Ectodermal cell (in vitro differentiated cells): ENCODE results near the gene CLRN3.

Source experiments
- H3K27ac ChIP-seq: 2 replicates; pipeline ENCODE4 v1.7.0; 2013; ENCODE audit warnings: mild to moderate bottlenecking, low read depth, low read length; ENCODE audit not compliant: insufficient read depth, poor library complexity, severe bottlenecking
- H3K27me3 ChIP-seq: 2 replicates; pipeline ENCODE4 v1.7.0; 2013; ENCODE audit warnings: mild to moderate bottlenecking, low read length; ENCODE audit not compliant: insufficient read depth, control insufficient read depth, poor library complexity, severe bottlenecking
- H3K36me3 ChIP-seq: one replicate; pipeline ENCODE4 v1.7.0; 2013; ENCODE audit warnings: low read length; ENCODE audit not compliant: control insufficient read depth, insufficient read depth
- H3K4me1 ChIP-seq: one replicate; pipeline ENCODE4 v1.7.0; 2013; ENCODE audit warnings: low read length; ENCODE audit not compliant: control insufficient read depth, insufficient read depth
- H3K4me3 ChIP-seq: 2 replicates; pipeline ENCODE4 v1.7.0; 2013; ENCODE audit warnings: low read depth, low read length, control low read depth; ENCODE audit not compliant: insufficient read depth
- H3K9me3 ChIP-seq: 2 replicates; pipeline ENCODE4 v1.7.0; 2013; ENCODE audit warnings: mild to moderate bottlenecking, low read length, moderate library complexity; ENCODE audit not compliant: control insufficient read depth
- WGBS, 2 experiments: methylation state at CpG; one replicate each; pipeline ENCODE4 v1.1.7; 2013; ENCODE audit warnings: missing lambda C conversion rate in 2 of 2; 5-methylcytosine and 5-hydroxymethylcytosine counted together

The CLRN3 gene

DNA sequence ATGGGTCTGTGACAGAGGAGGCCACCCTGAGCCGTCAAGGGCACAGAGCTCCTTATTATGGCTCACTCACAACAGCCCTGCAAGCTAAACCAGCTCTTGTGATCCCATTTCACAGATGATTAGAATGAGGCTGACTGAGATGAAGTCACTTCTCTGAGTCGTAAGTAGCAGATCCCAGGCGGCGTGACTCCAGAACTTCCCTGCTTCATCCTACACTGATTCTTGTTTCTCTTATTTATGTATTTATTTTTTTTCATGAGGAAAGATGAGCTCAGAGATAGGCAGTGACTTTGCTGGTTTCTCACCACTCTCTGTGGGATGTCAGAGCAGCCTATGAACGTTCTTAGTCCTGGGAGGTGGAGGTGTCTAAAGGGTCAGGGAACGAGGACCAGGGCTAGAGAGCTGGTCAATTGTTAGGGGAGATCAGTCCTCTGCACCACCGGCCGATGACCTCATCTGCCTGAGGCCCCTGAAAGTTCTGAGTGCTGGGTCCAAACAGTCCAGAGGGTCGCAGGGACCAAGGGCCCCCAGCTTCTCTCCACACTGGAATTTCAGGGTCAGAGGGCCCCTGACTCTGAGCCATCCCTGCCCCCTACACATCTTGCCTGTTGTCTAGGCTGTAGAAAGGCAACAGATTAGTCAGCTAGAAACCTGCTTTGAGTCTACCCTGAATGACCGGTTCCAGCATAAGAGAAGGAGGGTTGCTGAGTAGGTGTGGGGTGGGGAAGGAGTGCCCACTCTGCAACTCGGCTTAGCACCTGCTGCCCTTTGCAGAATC, 17.9 kb downstream of the CLRN3 start:
- Histone ChIP-seq H3K4me1 (no peaks in the 10 kb centered on the region), H3K4me3 (no peak overlapping the region), H3K27ac (no peak overlapping the region), H3K27me3 (no peaks in the 10 kb centered on the region), H3K36me3 (no peaks in the 10 kb centered on the region), H3K9me3 (peaks cover 2% of the 10 kb centered on the region)
- WGBS, 2 experiments: 82 to 86% methylated on average over 11 of the region's 11 CpGs

DNA sequence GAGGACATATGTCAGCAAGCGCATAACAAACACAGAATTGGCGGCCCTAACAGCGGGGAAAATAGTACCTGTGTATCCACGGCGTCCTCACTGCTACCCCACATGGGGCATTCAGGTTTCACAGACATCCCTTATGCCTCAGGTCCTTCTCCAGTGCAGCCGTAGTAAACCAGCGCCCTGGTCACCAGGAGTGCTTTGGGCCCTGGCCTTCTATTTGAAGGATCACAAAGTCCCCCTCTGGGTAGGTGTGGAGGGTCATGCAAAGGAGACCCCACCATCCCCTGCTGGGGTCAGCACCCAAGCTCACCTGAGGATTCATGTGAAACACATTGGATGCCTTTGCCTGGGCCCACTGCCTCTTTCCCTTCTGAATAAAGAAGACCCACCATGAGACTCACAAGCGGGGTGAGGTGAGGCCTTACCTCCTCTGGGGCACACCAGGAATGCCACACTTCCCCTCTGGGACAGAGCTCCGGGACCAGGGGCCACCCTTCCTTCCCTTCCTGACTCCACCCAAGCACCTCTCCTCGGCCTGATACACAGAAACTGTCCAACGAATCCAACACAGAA, 18.8 kb downstream of the CLRN3 start:
- no peak overlapping the region for H3K4me3 ChIP-seq
- no peaks in the 10 kb centered on the region for H3K36me3 ChIP-seq
- peaks cover 2% of the 10 kb centered on the region for H3K9me3 ChIP-seq
- no peaks in the 10 kb centered on the region for H3K27me3 ChIP-seq
- no peaks in the 10 kb centered on the region for H3K4me1 ChIP-seq
- WGBS, 2 experiments: 93% methylated on average over 11 of the region's 11 CpGs
- H3K27ac ChIP-seq: no peak overlapping the region

DNA sequence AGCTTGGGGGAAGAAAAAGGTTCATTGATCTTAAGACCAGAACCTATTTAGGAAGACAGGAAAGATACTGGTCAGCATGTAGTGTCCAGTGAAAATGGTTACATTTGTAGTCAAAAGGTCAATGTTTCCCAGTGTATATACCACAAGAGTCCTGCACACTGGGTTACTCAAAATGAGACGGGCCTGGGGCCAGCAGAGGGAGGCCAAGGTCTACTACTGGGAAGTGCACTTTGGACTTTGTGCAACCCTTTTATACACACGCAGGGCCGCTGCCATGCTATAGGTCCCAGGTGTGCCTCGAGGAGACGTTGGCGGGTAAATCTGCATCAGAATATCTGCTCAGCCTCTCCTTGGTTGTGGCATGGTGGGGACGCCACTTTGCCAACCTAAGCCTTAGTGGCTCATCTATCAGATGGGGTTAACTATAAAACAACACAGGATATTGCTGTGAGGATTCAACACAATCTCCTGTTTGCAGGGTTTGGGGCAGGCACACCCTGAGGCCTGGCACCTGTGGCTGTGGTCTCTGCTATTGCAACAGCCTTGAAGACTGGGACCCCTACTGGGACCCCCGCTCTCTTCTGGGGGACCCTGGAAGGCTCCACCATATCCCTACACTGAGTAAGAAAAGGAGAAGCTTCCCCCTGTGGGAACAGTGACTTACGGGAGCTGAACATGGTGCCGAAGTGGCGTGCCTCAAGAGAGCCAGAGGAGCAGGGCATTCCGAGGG, 19.7 kb downstream of the CLRN3 start:
- H3K36me3 ChIP-seq: no peaks in the 10 kb centered on the region
- H3K4me1 ChIP-seq: no peaks in the 10 kb centered on the region
- WGBS, 2 experiments: 91 to 94% methylated on average over 12 of the region's 12 CpGs
- no peak overlapping the region for H3K27ac ChIP-seq
- no peak overlapping the region for H3K4me3 ChIP-seq
- peaks cover 2% of the 10 kb centered on the region for H3K9me3 ChIP-seq
- H3K27me3 ChIP-seq: no peaks in the 10 kb centered on the region

- H3K4me3 ChIP-seq: no peak overlapping the region
- H3K27ac ChIP-seq: no peak overlapping the region
- H3K9me3 ChIP-seq: peaks cover 2% of the 10 kb centered on the region
- H3K4me1 ChIP-seq: no peaks in the 10 kb centered on the region
- no peaks in the 10 kb centered on the region for H3K36me3 ChIP-seq
- H3K27me3 ChIP-seq: no peaks in the 10 kb centered on the region
- 93 to 94% methylated on average over 23 of the region's 23 CpGs for WGBS, 2 experiments
Observed at GRCh38 chr10:127872011-127872761, 20.6 kb downstream of the CLRN3 start.

DNA sequence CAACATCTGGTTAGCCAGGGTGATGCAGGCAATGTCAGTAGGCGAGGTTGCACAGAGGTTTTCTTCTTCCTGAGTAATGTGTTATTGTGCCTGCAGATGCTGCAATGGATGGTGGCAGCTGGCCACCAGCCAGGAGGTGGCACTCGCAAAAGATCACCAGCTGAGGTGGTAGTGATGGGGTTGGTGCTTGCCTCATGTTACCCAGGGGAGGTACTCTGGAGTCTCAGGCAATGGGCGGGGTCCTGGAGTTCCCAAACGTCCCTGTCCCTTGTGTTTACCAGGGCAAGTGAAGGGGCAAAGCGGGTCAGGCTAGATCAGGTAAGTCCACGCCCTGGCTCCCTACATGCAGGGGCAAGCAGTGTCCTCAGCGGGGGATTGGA, 21.1 kb downstream of the CLRN3 start:
- WGBS, 2 experiments: 88 to 89% methylated on average over 7 of the region's 7 CpGs

GRCh38 chr10:127869329-127869728, 23.4 kb downstream of the CLRN3 start:
- H3K9me3 ChIP-seq: peaks cover 2% of the 10 kb centered on the region
- no peaks in the 10 kb centered on the region for H3K4me1 ChIP-seq
- no peaks in the 10 kb centered on the region for H3K36me3 ChIP-seq
- no peak overlapping the region for H3K4me3 ChIP-seq
- H3K27ac ChIP-seq: no peak overlapping the region
- H3K27me3 ChIP-seq: no peaks in the 10 kb centered on the region

More for the DNA sequence above, 21.1 kb downstream of the CLRN3 start:
- Histone ChIP-seq H3K9me3 (peaks cover 2% of the 10 kb centered on the region), H3K36me3 (no peaks in the 10 kb centered on the region), H3K4me3 (no peak overlapping the region), H3K27ac (no peak overlapping the region), H3K27me3 (no peaks in the 10 kb centered on the region), H3K4me1 (no peaks in the 10 kb centered on the region)

GRCh38 chr10:127867805-127868204, 24.9 kb downstream of the CLRN3 start:
- no peaks in the 10 kb centered on the region for H3K27me3 ChIP-seq
- no peak overlapping the region for H3K27ac ChIP-seq
- WGBS, 2 experiments: 100% methylated on average over 1 of the region's 1 CpG

GRCh38 chr10:127866276-127867013, 26.3 kb downstream of the CLRN3 start:
- Histone ChIP-seq H3K27me3 (no peaks in the 10 kb centered on the region), H3K4me3 (no peak overlapping the region), H3K36me3 (no peaks in the 10 kb centered on the region), H3K4me1 (no peaks in the 10 kb centered on the region), H3K27ac (no peak overlapping the region), H3K9me3 (peaks cover 2% of the 10 kb centered on the region)
- WGBS, 2 experiments: 91% methylated on average over 8 of the region's 8 CpGs

More at GRCh38 chr10:127867805-127868204, 24.9 kb downstream of the CLRN3 start:
- Histone ChIP-seq H3K4me3 (no peak overlapping the region), H3K36me3 (no peaks in the 10 kb centered on the region), H3K9me3 (peaks cover 2% of the 10 kb centered on the region), H3K4me1 (no peaks in the 10 kb centered on the region)

DNA sequence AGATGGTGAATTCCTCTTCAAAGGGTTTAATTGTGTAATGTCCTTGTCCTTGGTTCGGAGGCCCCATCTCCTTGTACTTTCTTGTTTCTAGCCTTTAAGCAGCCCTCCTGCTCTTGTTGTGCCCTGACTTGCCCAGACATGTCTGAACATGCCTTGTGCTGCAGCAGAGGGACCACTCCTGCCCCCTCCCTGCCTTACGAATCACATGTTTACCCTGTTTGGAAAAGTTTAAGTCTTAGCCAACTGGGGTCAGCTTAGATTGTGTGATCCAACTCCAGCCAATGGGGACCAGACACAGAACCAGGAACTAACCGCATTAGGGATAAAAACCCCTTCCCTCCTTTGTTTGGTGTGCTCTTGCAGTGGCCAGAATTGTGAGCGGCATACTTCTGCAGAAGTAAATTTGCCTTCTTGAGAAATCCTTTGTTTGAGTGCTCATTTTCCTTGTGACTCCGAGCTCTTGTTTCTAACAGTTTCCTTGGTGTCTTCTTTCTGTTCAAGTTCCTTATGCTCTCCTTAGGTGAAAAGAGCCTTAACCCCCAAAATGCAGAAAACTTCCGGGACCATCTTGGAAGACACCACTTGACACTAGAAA, 29.4 kb downstream of the CLRN3 start:
- H3K4me3 ChIP-seq: no peak overlapping the region
- no peak overlapping the region for H3K27ac ChIP-seq
- H3K9me3 ChIP-seq: no peaks in the 10 kb centered on the region
- no peaks in the 10 kb centered on the region for H3K27me3 ChIP-seq
- no peaks in the 10 kb centered on the region for H3K4me1 ChIP-seq
- H3K36me3 ChIP-seq: no peaks in the 10 kb centered on the region
- WGBS, 2 experiments: 95 to 96% methylated on average over 6 of the region's 6 CpGs
